Measurements from ENCODE around the gene SSBP4.

The SSBP4 gene

DNA sequence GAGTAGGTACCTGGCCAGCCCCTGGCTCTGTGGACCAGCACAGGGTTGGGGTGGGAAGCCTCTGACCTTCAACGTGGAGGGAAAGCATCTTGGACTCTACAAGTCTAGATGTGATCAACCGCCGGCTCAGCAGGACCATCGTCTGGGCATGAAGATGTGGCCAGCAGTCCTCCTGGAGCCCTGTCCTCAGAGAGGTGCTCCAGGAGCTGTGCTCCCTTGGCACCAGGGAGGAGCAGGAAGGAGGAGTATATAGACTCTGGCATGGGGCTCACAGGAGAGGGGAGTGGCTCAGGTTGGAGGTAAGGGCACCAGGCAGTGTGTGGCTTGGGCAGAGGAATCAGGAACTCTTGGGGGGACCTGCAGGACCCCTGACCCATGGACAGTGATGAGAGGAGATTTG is 37.1 kb downstream of the SSBP4 start:
- TF ChIP-seq FOXP2 (optimal IDR thresholded peaks at IDR 0.05; ENCODE audit: borderline replicate concordance, extremely low read depth, extremely low read length, insufficient read depth) (no peak), TAF1 (IDR thresholded peaks at IDR 0.05; ENCODE audit: borderline replicate concordance, insufficient read depth, low read length) (no peak), SIN3A (IDR thresholded peaks at IDR 0.05; ENCODE audit: borderline replicate concordance, insufficient read depth, low read length) (no peak), POLR2AphosphoS5 (IDR thresholded peaks at IDR 0.05; ENCODE audit: low read depth, low read length) (no peak)
- TF ChIP-seq, protein P1, sequence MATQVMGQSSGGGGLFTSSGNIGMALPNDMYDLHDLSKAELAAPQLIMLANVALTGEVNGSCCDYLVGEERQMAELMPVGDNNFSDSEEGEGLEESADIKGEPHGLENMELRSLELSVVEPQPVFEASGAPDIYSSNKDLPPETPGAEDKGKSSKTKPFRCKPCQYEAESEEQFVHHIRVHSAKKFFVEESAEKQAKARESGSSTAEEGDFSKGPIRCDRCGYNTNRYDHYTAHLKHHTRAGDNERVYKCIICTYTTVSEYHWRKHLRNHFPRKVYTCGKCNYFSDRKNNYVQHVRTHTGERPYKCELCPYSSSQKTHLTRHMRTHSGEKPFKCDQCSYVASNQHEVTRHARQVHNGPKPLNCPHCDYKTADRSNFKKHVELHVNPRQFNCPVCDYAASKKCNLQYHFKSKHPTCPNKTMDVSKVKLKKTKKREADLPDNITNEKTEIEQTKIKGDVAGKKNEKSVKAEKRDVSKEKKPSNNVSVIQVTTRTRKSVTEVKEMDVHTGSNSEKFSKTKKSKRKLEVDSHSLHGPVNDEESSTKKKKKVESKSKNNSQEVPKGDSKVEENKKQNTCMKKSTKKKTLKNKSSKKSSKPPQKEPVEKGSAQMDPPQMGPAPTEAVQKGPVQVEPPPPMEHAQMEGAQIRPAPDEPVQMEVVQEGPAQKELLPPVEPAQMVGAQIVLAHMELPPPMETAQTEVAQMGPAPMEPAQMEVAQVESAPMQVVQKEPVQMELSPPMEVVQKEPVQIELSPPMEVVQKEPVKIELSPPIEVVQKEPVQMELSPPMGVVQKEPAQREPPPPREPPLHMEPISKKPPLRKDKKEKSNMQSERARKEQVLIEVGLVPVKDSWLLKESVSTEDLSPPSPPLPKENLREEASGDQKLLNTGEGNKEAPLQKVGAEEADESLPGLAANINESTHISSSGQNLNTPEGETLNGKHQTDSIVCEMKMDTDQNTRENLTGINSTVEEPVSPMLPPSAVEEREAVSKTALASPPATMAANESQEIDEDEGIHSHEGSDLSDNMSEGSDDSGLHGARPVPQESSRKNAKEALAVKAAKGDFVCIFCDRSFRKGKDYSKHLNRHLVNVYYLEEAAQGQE (IDR thresholded peaks at IDR 0.05; ENCODE audit: insufficient read depth in 1 of 2, low read depth in 2 of 2, low read length in 2 of 2), result no peak

DNA sequence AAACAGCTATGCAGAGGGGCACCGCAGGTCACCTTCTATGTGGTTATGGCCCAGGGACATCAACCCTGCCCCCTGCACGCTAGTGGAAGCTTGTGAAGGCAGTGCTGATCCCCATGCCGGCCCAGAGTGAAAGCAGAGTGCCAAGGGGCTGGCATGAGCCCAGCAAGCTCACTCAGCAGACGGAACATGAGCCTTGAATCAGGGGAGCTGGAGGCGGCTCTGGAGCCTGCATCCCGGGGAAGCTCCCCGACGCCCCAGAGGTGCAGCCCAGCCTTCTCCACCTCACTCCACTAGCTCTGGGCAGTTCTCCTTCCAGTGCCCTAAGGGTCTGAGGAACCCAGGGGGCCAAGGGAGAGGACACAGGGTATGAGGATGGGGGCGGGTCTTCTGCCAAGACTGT is 37.8 kb downstream of the SSBP4 start:
- TF ChIP-seq, protein P1 (IDR thresholded peaks at IDR 0.05; ENCODE audit: insufficient read depth in 1 of 2, low read depth in 2 of 2, low read length in 2 of 2), result no peak
- TF ChIP-seq TAF1 (IDR thresholded peaks at IDR 0.05; ENCODE audit: borderline replicate concordance, insufficient read depth, low read length) (no peak), FOXP2 (optimal IDR thresholded peaks at IDR 0.05; ENCODE audit: borderline replicate concordance, extremely low read depth, extremely low read length, insufficient read depth) (no peak), SIN3A (IDR thresholded peaks at IDR 0.05; ENCODE audit: borderline replicate concordance, insufficient read depth, low read length) (no peak), POLR2AphosphoS5 (IDR thresholded peaks at IDR 0.05; ENCODE audit: low read depth, low read length) (no peak)

DNA sequence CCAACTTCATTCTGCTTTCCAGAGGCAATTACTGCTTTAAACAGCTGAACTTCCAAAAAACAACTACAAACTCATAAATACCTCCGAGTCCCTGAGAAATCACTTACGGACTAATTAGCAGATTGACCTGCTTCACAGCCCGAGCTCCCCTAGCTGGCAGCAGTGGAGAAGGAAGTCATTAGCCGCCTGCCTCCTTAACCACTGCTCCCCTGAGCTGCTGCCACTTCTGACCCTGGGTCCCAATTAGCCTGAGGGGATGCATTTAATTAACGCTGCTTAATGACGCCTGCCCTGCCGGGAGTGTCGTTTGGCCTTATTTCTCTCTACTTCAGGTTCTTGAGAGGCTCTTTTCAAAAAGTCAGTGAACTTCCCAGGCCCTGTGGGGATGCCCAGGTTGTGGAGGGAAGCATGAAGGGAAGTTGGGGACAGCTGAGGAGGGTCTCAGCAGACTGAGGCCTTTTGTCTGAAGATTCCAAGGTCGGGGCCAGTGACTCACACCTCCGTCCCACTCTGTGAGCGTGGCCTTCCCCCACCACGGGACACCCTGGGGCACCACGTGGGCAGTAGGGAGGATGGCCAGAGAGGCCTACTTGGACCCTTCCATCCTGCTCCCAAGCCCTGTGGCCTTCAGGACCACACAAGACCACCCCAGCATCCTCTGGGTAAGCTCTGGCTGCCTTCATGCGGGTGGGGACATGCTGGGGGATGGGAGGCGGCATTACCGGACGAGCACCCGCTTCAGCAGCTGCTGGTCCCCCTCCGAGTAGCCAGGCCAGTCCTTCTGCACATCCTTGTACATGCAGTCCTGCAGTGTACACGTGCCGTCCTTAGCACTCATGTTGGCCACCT is 38.5 kb downstream of the SSBP4 start:
- TF ChIP-seq SIN3A (IDR thresholded peaks at IDR 0.05; ENCODE audit: borderline replicate concordance, insufficient read depth, low read length) (no peak), TAF1 (IDR thresholded peaks at IDR 0.05; ENCODE audit: borderline replicate concordance, insufficient read depth, low read length) (no peak), FOXP2 (optimal IDR thresholded peaks at IDR 0.05; ENCODE audit: borderline replicate concordance, extremely low read depth, extremely low read length, insufficient read depth) (no peak), POLR2AphosphoS5 (IDR thresholded peaks at IDR 0.05; ENCODE audit: low read depth, low read length) (no peak)
- TF ChIP-seq, protein P1 (IDR thresholded peaks at IDR 0.05; ENCODE audit: insufficient read depth in 1 of 2, low read depth in 2 of 2, low read length in 2 of 2), result no peak

DNA sequence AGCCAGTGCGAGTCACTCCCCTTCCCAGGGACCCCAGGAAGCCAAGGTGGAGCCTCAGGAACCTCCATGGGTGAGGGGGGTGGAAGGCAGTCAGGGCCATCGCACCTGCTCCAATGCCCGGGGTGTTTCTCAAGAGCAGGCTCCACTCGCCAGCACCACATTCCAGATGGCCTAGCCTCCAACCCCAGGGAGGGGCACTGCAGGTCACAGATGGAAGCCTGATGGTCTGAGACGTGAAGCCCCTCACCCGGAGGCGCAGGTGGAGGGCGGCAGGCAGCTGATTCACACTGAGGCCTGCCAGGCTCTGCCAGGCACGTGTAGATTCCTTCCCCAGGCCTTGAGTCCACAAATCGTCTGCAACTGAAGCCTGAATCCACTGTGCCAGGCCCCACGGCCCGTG is 41.7 kb downstream of the SSBP4 start:
- TF ChIP-seq SIN3A (IDR thresholded peaks at IDR 0.05; ENCODE audit: borderline replicate concordance, insufficient read depth, low read length) (no peak), TAF1 (IDR thresholded peaks at IDR 0.05; ENCODE audit: borderline replicate concordance, insufficient read depth, low read length) (no peak), FOXP2 (optimal IDR thresholded peaks at IDR 0.05; ENCODE audit: borderline replicate concordance, extremely low read depth, extremely low read length, insufficient read depth) (no peak), POLR2AphosphoS5 (IDR thresholded peaks at IDR 0.05; ENCODE audit: low read depth, low read length) (no peak)
- TF ChIP-seq, protein P1 (IDR thresholded peaks at IDR 0.05; ENCODE audit: insufficient read depth in 1 of 2, low read depth in 2 of 2, low read length in 2 of 2), result no peak

All from PFSK-1 (cell line).